ENCODE measurements around the gene FBXW9.
"Not testable (repeated sequence)": the region's sequence is repeated elsewhere in the genome, so short reads cannot be mapped to it uniquely, and the experiment has no call there.

The FBXW9 gene

DNA sequence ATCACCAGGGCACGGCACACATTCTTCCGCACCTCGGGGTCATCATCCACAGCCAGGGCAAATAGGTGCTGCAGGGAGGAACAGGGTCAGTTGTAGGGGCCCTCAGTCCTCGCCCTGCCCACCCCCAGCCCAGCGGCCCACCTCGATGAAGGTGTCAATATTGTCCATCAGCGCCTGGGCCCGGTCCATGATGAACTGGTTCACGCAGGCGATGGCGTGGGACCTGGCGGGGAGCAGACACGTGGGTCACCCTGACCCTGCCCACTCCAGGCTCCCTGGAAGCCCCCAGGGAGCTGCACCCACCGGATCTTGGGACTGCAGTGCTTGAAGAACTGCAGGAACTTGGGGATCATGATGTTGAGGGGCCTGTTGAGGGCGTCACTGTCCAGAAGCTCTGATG is 18.7 kb upstream of the FBXW9 start:
- no peak for DNase-seq

DNA sequence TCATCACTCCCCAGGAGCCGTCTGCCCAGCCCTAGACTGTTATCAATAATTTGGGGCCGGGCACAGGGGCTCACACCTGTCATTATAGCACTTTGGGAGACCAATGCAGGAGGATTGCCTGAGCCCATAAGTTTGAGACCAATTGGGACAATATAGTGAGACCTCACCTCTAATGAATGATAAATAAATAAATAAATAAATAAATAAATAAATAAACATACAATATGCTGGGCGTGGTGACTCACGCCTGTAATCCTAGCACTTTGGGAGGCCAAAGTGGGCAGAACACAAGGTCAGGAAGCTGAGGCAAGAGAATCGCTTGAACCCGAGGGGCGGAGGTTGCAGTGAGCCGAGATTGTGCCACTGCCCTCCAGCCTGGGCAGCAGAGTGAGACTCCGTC is 16.9 kb upstream of the FBXW9 start:
- DNase-seq, result not testable (repeated sequence)

DNA sequence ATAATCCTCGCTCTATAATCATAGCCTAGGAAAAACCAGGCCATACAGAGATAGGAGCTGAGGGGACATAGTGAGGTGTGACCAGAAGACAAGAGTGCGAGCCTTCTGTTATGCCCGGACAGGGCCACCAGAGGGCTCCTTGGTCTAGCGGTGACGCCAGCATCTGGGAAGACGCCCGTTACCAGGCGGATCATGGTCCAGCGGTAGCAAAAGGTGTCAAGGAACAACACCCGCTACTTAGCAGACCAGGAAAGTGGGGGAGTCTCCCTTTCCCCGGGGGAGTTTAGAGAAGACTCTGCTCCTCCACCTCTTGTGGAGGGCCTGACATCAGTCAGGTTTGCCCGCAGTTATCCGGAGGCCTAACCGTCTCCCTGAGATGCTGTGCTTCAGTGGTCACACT is 15.6 kb upstream of the FBXW9 start:
- DNase-seq, result not testable (repeated sequence)

DNA sequence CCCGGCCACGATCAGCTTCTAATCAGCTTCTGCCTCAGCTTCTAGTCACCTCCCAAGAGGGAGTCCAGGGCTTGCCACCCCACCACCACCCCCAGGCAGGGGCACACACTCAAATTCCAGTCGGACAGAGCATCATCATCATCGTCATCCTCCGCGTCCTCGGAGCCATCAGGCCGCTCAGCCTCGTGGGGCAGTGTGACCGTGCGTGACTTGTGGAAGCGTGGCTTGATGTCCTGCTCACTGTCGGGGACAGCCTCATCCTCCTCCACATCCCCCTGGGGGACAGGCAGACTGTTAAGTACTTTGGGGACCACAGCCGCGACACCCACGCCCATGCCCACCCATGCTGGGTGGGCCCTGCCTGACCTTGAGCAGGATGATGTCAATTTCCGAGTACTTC is 14.8 kb upstream of the FBXW9 start:
- no peak for DNase-seq

DNA sequence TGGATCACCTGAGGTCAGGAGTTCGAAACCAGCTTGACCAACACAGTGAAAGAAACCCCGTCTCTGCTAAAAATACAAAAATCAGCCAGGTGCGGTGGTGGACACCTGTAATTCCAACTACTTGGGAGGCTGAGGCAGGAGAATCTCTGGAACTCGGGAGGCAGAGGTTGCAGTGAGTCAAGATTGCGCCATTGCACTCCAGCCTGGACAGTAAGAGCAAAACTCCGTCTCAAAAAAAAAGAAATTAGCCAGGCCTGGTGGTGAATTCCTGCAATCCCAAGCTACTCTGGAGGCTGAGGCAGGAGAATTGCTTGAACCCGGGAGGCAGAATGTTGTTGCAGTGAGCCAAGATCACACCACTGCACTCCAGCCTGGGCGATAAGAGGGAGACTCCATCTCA is 12.2 kb upstream of the FBXW9 start:
- DNase-seq, result no peak

DNA sequence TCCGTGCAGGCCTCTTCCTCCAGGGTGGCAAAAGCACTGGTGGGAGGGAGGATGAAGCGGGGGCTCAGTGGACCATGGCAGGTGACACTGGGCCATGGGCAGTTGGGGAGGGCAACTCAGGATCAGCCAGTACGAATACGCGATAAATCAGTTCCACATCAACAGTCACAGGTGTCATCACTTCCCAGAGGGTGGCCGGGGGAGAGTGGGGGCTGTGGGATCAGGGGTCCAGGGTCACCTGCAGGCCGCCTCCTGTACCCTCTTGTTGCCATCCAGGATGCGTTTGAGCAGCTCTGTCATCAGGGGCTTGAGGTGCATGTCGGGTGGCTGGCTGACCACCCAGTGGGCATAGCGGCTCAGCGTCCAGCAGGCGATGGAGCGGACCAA is 9.9 kb upstream of the FBXW9 start:
- DNase-seq, result no peak

DNA sequence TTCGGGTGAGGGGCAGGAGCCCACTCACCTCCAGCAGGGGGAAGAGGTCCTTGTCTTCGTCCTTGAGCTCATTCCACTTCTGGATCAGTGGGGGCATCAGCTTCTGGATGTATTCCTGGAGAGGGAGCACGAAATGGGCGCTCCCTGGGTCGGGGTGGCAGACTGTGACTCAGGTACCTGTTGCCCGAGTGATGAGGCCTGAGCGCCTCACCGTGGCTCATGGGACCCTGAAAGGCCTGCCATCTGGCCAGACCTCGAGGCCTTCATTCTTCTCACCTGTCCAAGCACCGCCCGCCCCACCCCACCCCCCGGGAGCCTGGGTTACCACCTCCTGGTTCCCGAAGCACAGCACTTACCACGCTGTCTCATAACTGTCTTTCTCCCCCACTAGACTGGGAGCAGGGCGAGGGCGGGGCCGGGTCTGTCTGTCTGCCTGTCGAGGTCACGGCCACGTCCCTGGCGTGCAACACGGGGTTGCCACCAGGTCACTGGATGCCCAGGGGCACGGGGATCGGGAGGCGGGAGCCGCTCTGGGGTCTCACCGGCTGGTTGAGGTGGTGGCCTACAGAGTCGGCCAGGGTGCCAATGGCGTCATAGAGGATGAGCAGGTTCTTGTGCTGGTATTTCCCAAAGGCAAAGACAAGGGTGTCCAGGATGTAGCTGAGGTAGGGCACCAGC is 9.4 kb upstream of the FBXW9 start:
- no peak for DNase-seq

DNA sequence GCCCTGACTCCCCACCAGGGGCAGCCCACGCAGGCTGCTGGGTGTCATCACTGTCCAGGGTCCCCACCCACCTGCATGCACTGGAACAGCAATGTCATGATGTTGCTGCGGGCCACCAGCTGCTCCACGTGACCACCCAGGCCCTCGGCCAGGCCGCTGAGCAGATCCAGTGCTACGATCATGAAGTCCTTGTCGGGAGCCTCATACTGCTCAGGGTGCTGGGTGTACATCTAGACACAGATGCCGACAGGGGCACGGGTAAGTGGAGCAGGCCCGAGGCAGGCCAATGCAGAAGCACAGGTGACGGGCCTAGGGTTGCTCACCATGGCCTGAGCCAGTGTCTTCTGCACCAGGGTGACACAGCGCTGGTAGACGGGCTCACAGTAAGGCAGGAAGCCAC is 8.7 kb upstream of the FBXW9 start:
- no peak for DNase-seq

DNA sequence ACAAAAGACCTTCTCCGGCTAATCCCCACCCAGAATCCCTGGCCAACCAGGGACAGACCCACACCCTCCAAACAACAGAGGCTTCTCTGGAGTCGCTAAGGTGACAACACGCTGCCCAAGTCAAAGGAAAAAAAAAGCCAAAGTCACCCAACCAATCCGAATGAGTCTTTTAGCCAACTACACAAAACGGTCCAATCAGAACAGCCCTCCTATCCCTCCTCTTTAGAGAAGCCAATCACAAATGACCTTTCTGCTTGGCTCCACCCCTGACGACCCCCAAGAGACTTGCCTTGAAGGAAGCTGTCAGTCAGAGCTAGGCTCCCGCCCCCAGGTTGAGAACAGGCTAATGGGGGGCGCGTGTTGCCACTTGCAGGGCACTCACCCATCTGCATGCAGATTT is 6.6 kb upstream of the FBXW9 start:
- no peak for DNase-seq

DNA sequence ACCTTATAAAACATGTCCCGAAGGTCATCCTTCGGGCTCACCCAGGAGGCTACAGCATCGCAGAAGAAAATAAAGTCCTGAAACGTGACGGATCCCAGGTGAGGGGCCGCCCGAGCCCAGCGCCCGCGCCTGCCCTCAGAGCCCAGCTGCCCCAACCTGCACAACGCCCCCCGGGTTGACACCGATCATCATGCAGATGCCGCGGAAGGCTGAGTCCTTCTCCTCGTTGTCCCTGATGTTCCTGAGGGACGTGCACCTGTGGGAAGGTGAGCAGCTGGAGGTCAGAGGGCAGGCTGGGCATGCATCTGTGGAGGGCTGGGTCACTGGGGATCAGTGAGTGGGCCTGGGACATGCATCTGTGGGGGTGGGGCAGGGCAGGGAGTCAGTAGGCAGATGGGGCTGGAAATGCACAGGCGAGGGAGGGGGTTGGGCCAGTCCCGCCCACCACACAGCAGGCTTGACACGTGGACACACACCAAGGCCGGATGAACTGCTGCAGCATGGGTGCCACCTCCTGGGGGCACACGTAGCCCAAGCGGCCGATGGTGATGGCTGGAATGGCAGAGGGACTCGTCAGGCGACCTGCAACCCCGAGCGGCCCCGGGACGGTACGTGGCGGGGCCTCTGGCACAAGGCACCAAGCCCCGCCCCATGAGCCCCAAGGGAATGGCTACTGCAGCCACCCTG is 5.3 kb upstream of the FBXW9 start:
- DNase-seq, result no peak

DNA sequence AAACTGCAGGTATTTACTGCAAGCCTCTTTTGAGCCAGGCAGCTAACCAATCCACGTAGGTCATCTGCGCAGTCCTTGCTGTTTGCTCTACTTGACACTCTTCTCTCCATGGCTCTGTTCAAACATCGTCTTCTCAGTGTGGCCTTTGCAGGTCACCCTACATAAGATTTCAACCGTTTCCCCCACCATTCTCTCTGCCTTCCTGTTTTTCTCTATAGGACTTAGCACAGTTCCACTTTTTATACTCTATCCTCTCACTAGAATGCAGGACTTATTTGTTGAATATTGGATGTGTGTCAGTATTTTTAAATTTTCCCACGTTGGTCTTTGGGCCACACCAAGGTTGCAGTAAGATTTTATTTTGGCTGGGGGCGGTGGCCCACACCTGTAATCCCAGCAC is 1.7 kb upstream of the FBXW9 start:
- DNase-seq, result no peak

DNA sequence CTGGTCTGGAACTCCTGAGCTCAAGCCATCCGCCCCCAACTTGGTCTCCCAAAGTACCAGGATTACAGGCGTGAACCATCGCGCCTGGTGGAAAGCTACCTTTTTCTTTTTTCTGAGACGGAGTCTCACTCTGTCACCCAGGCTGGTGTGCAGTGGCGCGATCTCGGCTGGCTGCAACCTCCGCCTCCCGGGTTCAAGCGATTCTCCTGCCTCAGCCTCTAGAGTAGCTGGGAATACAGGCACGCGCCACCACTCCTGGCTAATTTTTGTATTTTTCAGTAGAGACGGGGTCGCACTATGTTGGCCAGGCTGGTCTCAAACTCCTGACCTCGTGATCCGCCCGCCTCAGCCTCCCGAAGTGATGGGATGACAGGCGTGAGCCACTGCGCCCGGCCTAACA is 994 bp upstream of the FBXW9 start:
- DNase-seq, result not testable (repeated sequence)

DNA sequence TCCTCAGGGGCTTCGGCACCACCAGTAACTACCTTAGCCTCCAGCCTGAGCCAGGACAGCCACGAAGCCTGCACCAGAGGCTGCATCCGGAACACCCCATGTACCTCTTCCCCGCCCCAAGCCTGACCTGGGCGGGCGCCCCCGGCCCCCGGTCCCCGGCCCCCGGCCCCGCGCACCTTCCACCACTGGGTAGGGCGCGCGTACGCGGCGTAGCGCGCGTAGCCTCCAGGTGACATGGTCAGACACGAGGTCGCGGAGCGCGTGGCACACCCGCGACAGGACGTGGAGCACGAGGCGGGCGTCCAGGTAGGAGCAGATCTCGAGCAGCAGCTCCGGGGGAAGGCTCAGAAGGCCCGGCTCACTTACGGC is 450 bp downstream of the FBXW9 start:
- peak; percentile 13 for DNase-seq

DNA sequence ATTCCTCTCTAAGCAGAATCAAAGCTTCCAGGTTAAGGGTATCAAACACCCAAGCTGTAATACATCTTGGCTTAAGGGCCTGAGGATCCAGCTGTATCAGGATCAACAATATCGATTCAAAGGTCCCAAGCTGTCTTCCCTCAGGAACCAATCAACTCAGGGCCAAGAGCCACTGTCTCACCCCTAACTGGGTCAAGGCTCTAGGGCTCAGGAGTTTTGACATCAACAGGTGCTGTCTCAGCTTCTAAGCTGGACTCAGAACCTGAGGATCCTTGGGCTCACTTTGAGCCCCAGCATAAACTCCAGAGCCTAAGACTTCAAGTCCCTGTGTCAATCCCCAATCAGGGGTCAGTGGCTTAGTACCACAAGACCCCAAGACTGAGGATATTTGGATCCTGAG is 917 bp downstream of the FBXW9 start:
- DNase-seq, result no peak

DNA sequence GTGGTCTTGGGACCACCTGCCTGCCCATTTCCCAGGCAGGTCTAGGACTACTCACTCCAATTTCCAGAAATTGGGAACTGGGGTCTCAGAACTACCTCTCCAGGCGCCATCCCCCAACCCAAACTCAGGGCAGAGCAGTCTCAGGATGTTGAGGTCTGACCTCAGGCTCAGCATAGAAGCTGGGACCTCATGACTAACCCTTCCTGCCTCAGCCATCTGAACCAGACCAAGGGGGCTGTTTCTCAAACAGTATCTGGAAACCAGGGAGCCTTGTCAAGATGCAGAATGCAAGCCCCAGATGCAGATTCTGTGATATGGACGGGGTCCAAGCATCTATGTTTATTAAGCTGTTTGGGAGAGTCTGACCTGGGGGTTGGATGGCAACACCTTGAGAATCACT is 1.3 kb downstream of the FBXW9 start:
- no peak for DNase-seq

DNA sequence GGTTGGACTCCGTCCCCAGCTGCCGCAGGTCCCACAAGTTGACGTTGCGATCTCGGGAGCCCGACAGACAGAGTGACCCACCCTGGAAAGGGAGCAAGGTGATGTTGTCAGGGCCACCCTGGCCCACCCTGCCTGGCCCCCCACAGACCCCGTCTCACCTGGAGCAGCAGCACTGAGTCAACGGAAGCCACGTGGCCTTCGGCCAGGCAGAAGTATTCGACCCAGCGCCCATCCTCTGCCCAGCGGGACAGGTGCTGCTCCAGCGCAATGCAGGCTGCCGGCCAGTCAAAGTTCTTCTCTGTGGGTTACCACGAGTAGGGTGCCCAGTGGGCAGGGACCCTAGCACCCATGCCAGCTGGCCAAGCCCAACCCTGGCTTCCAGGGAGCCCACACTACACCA is 1.8 kb downstream of the FBXW9 start:
- DNase-seq, result no peak

DNA sequence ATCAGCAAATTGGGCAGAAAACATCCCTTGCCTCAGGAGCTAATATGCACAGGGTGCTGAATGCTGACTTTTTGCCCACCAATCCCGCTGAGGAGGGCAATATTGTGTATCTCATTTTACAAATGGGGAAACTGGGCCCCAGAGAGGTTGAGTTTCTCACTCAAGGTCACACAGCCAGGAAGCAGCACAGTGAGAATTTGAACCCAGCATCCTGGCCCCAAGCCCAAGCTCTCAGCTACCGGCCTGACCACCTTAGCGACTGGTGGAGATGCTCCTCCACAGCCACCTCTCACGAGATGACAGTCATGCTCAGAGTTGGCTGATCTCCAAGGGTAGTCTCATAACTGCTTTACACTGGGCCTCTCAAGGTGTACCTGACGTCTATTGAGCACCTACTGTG is 3.5 kb downstream of the FBXW9 start:
- DNase-seq, result no peak

DNA sequence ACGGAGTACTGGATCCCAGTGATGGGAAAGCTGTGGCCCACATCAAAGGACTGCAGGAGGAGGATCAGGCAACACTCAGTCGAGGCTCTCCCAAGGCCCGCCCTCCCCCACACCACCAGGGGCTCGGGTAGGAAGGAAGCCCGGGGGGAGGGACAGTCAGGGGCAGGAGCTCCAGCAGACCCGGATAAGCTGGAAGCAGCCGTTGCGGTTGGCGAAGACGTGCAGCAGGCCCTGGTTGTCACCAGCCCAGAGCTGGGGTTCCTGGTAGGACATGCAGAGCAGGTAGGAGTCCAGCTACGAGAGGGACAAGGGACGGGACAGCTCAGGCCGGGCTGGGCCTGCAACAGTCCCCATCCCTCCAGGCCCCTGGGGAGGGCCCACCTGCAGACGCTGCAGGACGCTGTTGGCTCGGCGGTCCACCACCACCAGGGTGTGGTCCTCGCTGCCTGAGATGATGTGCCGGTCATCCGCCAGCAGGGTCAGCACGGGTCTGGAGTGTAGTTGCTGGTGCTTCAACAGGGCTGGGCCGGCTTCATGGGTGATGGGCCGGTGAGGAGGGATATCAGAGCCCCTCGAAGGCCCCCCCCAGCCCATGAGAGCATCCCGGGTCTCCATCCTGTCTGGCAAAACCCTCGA is 6.7 kb downstream of the FBXW9 start:
- DNase-seq, result no peak

DNA sequence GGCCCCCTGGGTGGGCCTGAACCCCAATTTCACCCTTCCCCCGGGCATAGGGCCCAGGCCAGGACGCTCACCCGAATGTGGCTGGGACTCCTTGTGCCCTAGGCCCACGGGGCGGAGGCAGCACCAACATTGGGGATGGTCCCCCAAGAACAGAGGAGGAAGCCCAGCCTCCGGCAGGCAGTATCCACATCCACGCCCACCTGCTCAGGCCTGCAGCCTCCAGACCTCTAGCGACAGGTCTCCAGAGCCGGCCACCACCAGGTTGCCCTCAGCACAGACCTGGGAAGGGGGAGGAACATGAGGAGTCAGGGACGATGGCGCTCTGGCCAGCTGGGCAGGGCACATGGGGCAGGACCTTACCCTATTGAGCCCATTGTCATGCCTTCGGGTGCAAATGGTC is 7.4 kb downstream of the FBXW9 start:
- no peak for DNase-seq

DNA sequence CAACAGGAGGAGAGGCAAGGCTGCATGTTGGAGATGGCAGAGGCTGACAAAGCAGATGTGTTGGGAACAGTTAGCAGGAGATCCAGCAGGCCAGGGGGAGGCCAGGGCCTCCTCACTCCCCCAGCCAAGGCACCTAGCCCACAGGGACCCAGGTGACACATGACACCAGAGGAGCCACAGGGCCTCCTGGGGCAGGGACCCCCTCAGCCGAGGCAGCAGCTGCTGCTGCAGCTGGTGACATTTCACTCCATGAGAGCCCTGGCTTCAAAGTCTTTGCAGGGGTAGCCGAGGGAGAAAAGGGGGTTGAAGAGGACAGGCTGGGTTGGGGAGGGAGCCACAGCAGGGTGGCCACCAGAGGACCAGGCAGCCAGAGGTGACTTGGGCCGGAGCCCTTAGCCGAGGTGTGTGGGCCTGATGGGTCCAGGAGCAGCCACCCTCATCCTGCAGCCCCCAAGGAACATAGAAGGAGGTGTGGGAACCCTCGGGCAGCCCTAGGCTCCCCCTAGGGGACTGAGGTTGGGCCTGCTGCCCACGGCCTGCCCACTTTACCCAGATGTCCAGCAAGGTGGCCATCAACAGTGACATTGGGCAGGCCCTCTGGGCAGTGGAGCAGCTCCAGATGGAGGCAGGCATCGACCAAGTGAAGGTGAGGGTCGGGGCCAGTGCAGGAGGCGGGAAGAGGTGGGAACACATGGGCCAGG is 8.8 kb downstream of the FBXW9 start, which contains the start of gene GNG14:
Gene GNG14, plus strand, starts transcription at position 503 of the 701 bp plus-strand sequence. Its CDS starts 51 bp downstream, at position 554.
- DNase-seq, result no peak

DNA sequence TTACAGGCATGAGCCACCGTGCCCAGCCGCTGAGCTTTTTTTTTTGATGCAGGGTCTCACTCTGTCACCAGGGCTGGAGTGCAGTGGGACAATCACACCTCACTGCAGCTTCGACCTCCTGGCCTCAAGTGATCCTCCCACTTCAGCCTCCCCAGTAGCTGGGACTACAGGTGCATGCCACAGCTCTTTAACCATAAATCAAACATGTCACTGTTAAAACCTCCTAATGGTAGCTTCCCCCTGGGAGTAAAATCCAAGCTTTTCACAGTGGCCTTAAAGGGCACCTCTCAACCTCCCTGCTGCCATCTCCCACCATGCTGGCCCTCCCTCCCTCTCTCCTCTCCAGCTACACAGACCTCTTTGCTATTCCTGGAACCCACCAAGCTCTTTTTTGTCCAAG is 10.6 kb downstream of the FBXW9 start:
- DNase-seq, result no peak

DNA sequence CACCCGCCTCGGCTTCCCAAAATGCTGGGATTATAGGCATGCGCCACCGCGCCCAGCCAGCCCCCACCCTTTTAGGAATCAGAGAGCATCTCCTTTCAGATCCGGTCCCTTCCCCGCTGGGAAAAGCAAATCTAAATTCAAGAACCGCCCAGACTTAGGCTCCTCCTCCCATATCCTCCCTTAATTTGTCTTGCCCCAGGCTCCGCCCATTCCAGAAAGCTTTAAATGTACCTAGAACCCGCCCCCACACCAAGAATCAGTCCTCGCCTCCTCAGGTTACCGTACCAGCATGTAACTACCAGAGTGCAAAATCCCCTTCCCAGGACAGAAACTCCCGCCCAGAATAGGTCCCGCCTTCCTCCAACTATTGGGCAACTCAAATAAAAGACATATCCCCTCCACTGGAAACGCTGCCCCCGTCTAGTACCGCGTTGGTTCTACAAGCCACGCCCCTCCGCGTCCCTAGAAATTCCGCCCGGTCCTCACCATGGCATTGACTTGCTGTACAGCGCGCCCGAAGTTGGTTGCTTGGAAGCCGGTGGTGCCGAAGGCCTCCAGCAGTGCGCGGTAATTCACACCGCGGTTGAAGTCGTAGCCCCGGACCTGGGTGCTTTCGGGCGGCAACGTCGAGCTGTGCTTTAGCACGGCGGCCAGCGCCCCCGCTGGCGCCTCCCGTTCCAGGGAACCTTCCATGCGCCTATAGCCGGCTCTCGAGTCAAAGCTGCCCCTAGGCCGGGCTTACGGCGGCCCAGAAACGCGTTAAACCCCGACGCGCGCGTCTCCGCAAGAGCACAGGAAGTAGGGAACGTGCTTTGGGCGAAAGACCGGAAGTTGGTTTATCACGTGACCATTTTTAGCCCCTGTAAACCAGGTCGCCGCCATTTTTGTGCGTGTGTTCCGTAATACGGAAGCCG is 15.1 kb downstream of the FBXW9 start, which contains the start of gene DHPS:
Gene DHPS, minus strand, starts transcription at position 807 of the 914 bp plus-strand sequence. Its CDS starts 114 bp downstream, at position 693.
- DNase-seq, result peak; percentile 92

DNA sequence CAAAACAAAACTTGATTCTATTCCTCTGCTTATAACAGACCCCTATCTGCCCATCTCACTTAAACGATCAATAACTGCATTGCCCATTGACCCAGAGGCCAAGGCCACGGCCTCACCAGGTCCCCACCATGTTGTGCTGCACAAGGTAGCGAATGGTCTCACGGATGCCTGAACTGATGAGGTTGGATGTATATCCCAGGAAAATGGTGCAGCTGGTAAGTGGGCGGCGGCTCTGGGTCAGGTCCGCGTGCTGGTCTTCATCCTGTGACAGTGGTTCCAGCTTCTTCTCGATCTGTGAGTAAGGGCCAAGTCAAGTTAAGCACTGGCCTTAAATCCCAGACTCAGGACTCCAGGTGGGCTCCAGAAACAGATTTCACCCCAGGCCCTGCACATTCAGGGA is 16.4 kb downstream of the FBXW9 start:
- DNase-seq, result no peak

Data from CD4-positive, alpha-beta T cell treated with Interleukin-17A for 4 hours (primary cell).